Measurements from ENCODE around the gene STAB2. TPM values are rescaled to one million over a fixed set of nuclear protein-coding genes. Genes with fewer than 3 reads are reported as not detected.

Gene STAB2
- polyA plus RNA-seq, 3 donors: 0.30 to 0.90 (median 0.55) TPM

DNA sequence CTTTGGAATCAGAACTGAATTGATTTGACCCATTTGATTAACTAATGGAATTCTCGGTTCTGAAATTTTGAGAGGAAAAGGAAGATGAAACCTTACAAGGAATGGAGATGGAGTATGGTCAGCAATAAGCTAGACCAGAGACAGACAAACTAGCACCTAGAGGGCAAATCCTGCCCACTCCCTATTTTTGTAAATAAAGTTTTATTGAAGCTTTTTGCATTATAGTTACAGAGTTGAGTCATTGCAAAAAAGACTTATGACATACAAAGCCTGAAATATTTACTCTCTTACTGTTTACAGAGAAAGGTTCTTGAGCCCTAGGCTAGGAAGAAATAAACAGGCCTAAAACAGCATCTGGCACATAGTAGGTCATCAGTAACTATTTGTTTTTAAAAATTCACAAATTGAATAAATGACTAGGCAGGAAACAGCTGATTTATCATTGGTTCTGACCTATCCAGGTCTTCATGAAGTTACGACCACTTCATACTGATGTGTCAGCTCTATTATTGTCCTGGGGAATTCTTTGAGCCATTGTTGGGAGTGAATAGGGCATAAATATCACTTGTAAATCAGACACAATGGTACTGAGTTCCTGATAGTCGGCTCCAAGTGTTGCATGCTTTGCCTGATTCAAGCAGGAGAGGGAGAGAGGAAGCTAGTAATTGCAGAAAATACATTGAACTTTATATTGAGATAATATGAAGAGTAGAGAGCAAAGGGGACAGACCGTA, 14.6 kb upstream of the STAB2 start:
- H3K27ac ChIP-seq (ENCODE audit: low read depth, low read length): no peak overlapping the region
- 73 to 83% (median 80%) methylated on average over 4 of the region's 4 CpGs for WGBS, 3 donors

GRCh38 chr12:103573185-103573584, 13.9 kb upstream of the STAB2 start:
- 62 to 67% (median 65%) methylated on average over 3 of the region's 3 CpGs for WGBS, 3 donors
- H3K27ac ChIP-seq (ENCODE audit: low read depth, low read length): no peak overlapping the region

DNA sequence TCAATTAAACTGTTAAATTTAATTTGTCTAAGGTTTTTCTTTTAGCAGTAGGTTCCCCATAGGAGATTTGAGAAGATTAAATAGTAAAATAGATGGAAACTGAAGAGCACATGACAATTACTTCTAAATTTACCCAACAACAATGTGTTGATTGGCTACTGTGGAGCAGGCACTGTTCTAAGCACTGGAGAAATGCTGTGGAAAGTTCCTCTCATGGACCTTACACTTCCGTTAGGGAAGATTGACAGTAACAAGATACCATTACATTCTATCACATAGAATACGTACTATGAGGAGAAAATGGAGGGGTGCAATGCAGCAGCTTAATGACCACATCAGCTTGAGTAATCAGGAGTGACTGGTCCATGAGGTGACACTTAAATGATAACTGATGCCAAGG, 8.1 kb upstream of the STAB2 start:
- WGBS, 3 donors: 71 to 80% (median 79%) methylated on average over 2 of the region's 2 CpGs
- H3K27ac ChIP-seq (ENCODE audit: low read depth, low read length): no peak overlapping the region

- H3K27ac ChIP-seq (ENCODE audit: low read depth, low read length): no peak overlapping the region
- 35 to 57% (median 57%) methylated on average over 1 of the region's 1 CpG for WGBS, 3 donors
These were observed 7.0 kb upstream of the STAB2 start for GRCh38 chr12:103580026-103580425.

GRCh38 chr12:103583008-103583407, 4.1 kb upstream of the STAB2 start:
- H3K27ac ChIP-seq (ENCODE audit: low read depth, low read length): no peak overlapping the region
- WGBS, 3 donors: 15 to 55% (median 48%) methylated on average over 1 of the region's 1 CpG

- WGBS, 3 donors: 46 to 68% (median 56%) methylated on average over 1 of the region's 1 CpG
- H3K27ac ChIP-seq (ENCODE audit: low read depth, low read length): no peak overlapping the region
These were observed 941 bp upstream of the STAB2 start for GRCh38 chr12:103586132-103586531.

DNA sequence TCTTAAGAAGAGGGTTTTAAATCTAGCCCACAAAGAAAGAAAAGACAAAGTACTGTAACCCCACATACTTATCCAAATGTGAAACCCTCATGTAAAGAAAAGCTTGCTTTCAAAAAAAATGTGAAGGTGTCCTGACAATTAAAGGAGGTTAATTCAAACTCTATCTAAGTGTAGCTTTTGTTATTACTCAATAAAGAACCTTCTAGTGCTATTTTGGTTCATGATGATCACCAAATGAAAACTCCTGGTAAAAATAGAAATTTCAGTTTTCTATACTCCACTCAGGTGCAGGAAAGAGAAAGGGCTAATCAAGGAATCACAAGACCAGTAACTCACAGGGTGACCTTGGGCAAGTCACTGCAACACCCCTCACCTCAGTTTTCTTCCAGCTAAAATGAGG, 1.6 kb downstream of the STAB2 start:
- H3K27ac ChIP-seq (ENCODE audit: low read depth, low read length): no peak overlapping the region

DNA sequence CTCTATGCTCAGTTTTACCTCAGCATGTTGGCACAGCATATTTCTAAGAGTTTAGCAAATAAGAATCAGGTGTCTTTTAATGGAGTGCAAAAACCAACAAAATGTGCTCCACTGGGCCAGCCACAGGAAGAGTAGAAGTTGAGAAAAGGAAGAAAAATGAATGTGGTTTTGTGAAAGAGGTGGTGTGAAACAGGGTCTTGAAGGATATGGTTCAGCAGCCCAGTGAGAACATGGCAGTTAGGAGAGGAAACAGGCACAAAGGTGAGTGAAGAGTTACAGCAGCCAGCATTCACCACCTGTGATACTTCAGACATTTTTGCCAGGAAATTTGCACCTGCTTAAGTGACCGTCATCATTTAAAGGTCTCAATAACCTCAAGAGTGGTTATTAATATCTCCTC, 2.4 kb downstream of the STAB2 start:
- no peak overlapping the region for H3K27ac ChIP-seq (ENCODE audit: low read depth, low read length)
- WGBS, 3 donors: 68 to 86% (median 78%) methylated on average over 1 of the region's 1 CpG

- no peak overlapping the region for H3K27ac ChIP-seq (ENCODE audit: low read depth, low read length)
- WGBS, 3 donors: 38 to 60% (median 55%) methylated on average over 1 of the region's 1 CpG
These were observed 3.2 kb downstream of the STAB2 start for GRCh38 chr12:103590271-103590670.

DNA sequence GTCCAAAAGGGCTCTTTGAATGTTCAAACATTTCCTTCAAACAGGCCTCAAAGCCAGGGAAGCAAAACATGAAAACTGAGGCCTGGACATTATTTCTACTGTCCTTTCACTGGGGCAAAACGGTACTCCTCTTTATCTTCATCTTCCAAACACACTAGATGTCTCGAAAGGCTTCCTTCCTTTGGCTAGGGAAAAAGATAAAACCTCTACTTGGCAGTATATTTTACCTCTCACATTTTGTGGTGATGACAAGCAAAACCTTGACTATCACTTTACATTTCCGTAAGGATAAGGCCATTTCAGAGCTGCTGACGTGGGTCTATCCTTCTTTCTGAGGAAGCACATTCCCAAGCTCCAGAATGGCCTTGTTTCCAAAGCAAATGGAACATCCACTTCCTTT, 9.9 kb downstream of the STAB2 start:
- WGBS, 3 donors: 65 to 85% (median 66%) methylated on average over 4 of the region's 4 CpGs
- H3K27ac ChIP-seq (ENCODE audit: low read depth, low read length): no peak overlapping the region

DNA sequence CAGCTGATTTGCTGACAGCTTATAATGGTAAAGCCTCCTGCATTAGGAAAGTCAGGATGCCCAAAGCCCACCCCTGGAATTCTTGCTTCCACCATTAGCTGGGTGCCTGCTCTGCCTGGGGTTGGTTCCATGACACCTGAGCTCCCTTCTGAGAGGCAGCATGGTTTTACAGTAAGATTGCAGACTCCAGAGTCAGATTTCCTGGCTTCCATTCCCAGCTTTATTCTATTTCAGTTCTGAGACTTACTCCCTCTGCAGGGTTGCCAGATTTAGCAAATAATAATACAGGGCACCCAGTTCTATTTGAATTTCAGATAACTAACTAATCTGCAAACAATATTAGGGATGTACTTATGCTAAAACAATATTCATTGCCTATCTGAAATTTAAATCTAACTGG, 12.2 kb downstream of the STAB2 start:
- H3K27ac ChIP-seq (ENCODE audit: low read depth, low read length): no peak overlapping the region

GRCh38 chr12:103600967-103601728, 14.1 kb downstream of the STAB2 start:
- H3K27ac ChIP-seq (ENCODE audit: low read depth, low read length): no peak overlapping the region
- 78 to 81% (median 81%) methylated on average over 10 of the region's 10 CpGs for WGBS, 3 donors

GRCh38 chr12:103620395-103620794, 33.3 kb downstream of the STAB2 start:
- WGBS, 3 donors: 74 to 90% (median 86%) methylated on average over 5 of the region's 5 CpGs

GRCh38 chr12:103623716-103624115, 36.6 kb downstream of the STAB2 start:
- 76 to 86% (median 79%) methylated on average over 6 of the region's 6 CpGs for WGBS, 3 donors
- H3K27ac ChIP-seq (ENCODE audit: low read depth, low read length): no peak overlapping the region

More at GRCh38 chr12:103620395-103620794, 33.3 kb downstream of the STAB2 start:
- H3K27ac ChIP-seq (ENCODE audit: low read depth, low read length): no peak overlapping the region

DNA sequence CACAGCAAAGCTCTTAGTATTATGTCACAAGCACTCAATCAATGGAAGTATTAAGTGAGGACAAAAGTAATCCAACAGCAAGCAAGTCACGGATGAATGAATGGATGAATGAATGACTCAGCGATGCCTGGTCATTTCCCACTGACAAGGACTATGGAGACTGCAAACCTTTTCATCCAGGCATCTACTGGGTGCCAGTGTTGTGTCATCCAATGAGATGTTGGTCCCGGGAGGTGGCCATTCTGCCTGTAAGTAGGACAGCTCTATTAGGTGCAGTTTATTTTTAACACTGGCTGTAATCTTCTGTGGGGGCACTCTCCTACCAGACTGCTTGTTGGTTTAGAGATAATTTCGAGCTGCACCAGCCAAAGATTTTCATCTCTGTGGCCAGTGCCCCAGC, 39.4 kb downstream of the STAB2 start:
- 18 to 86% (median 35%) methylated on average over 4 of the region's 4 CpGs for WGBS, 3 donors
- H3K27ac ChIP-seq (ENCODE audit: low read depth, low read length): no peak overlapping the region

GRCh38 chr12:103627189-103627855, 40.2 kb downstream of the STAB2 start:
- H3K27ac ChIP-seq (ENCODE audit: low read depth, low read length): no peak overlapping the region
- WGBS, 3 donors: 66 to 84% (median 68%) methylated on average over 3 of the region's 3 CpGs

DNA sequence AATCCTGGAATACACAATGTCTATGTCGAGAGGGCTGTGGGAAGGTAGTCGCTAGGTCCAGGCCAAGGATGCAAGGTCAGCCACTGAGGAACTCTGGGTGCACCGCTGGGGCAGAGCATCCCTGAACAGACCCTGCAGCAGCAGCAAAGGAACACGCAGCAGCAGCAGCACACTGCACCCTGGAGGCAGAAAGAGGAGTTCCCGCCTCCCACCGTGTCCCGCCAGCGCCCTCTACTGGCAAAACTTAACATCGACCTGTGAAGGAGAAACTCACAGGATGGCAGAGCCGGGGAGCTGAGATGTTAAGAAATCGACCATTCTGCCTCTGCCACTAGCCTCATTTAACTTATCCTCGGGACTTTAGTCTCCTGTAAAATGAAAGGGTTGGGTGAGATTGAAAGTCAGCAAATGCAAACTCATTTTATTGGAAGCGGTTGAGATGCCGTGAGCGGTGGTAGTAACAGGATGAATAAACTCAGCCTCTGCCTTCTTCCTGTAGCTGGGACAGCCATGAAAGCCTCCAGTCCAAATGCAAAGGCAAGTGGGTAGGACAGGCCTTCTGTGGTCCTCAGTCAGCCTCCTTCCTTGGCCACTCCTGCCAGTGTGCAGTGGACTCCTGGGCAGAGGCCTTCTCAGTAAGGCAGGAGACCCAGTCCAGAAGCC, 45.6 kb downstream of the STAB2 start:
- WGBS, 3 donors: 39 to 48% (median 45%) methylated on average over 15 of the region's 15 CpGs
- no peak overlapping the region for H3K27ac ChIP-seq (ENCODE audit: low read depth, low read length)

DNA sequence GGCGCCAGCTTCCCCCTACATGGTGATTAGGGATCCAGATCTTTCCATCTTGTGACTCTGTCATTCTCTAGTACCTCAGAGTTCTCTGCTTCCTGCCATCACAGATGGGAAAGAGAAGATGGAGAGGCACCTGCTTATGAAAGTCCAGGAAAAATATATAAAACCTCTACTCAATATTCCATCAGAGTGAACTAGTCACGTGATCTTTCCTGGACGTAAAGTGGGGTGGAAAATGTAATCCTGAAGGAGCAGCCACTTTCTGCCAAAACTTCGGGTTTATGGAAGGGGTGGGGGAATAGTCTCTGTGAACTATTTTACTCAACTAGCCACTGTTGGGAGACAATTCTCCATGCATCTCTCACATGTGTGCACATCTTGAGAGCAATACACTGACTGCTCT, 47.7 kb downstream of the STAB2 start:
- 83 to 87% (median 85%) methylated on average over 4 of the region's 4 CpGs for WGBS, 3 donors
- no peak overlapping the region for H3K27ac ChIP-seq (ENCODE audit: low read depth, low read length)

- 94 to 97% (median 95%) methylated on average over 4 of the region's 4 CpGs for WGBS, 3 donors
These were observed 48.3 kb downstream of the STAB2 start for GRCh38 chr12:103635419-103635818.

More at GRCh38 chr12:103635419-103635818, 48.3 kb downstream of the STAB2 start:
- no peak overlapping the region for H3K27ac ChIP-seq (ENCODE audit: low read depth, low read length)

Measured in adipose tissue (tissue), 3 donors.